Mucosa of rectum (tissue), 2 donors: ENCODE data around the gene ARAP1.

Experiments used
- H3K27ac ChIP-seq, 2 donors: one replicate each; pipeline ENCODE4 v1.7.0; 2013; ENCODE audit warnings: inconsistent platforms in 2 of 2, low read depth in 2 of 2, low read length in 2 of 2
- H3K27me3 ChIP-seq, 2 donors: one replicate each; pipeline ENCODE4 v1.7.0; 2013; ENCODE audit warnings: low read length in 2 of 2; ENCODE audit not compliant: control insufficient read depth in 2 of 2, insufficient read depth in 2 of 2
- H3K36me3 ChIP-seq, 2 donors: one replicate each; pipeline ENCODE4 v1.7.0; 2013; ENCODE audit warnings: low read length in 2 of 2; ENCODE audit not compliant: control insufficient read depth in 2 of 2, insufficient read depth in 2 of 2
- H3K4me1 ChIP-seq, 2 donors: one replicate each; pipeline ENCODE4 v1.7.0; 2013; ENCODE audit warnings: low read length in 2 of 2, mild to moderate bottlenecking in 1 of 2; ENCODE audit not compliant: control insufficient read depth in 2 of 2, insufficient read depth in 2 of 2
- H3K4me3 ChIP-seq, 2 donors: one replicate each; pipeline ENCODE4 v1.7.0; 2013; ENCODE audit warnings: low read length in 2 of 2
- H3K9ac ChIP-seq, 2 donors: one replicate each; pipeline ENCODE4 v1.7.0; 2013; ENCODE audit warnings: low read length in 2 of 2, low read depth in 1 of 2, mild to moderate bottlenecking in 1 of 2
- H3K9me3 ChIP-seq, 2 donors: one replicate each; pipeline ENCODE4 v1.7.0; 2013; ENCODE audit warnings: low read length in 2 of 2; ENCODE audit not compliant: control insufficient read depth in 2 of 2
- donor health status: healthy.
- donor health status: Normal muscosa, but diverticular disease.

The ARAP1 gene

GRCh38 chr11:72742513-72743320, 9.5 kb downstream of the ARAP1 start:
- Histone ChIP-seq H3K4me3 (no peak overlapping the region), H3K27ac (peak overlapping the region in 1 of 2 donors; percentile 39), H3K36me3 (no peaks in the 10 kb centered on the region), H3K27me3 (no peaks in the 10 kb centered on the region), H3K4me1 (peaks cover 26 to 44% of the 10 kb centered on the region in 2 donors), H3K9me3 (no peaks in the 10 kb centered on the region), H3K9ac (no peak overlapping the region)

GRCh38 chr11:72741849-72742512, 10.2 kb downstream of the ARAP1 start:
- H3K36me3 ChIP-seq, result no peaks in the 10 kb centered on the region
- peaks cover 29 to 48% of the 10 kb centered on the region in 2 donors for H3K4me1 ChIP-seq
- H3K27ac ChIP-seq, result peak overlapping the region; percentile 39 to 61
- no peaks in the 10 kb centered on the region for H3K27me3 ChIP-seq
- H3K9me3 ChIP-seq, result no peaks in the 10 kb centered on the region
- peak overlapping the region in 1 of 2 donors; percentile 15 for H3K9ac ChIP-seq
- peak overlapping the region in 1 of 2 donors; percentile 13 for H3K4me3 ChIP-seq

DNA sequence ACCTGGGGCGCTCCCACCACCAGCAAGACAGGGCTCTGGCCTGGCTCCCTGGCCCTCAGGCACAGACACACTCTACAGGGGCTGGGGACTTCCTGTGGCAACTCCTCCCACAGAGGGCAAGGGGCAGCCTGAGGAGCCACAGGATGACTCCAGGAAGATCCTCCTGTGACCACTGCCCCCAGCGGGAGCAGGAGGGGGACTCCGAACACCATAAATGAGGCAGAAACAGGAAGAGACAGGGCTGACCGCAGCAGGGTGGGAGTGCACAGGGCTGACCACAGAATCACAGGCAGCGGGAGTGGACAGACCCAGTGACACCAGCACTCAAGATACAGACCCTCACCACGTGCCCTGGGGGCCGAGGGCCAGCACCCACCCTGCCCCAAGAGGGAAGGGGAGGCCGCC, 10.8 kb downstream of the ARAP1 start:
- Histone ChIP-seq H3K9ac (peak overlapping the region in 1 of 2 donors; percentile 15), H3K4me1 (peaks cover 30 to 49% of the 10 kb centered on the region in 2 donors), H3K36me3 (no peaks in the 10 kb centered on the region), H3K4me3 (no peak overlapping the region), H3K9me3 (no peaks in the 10 kb centered on the region), H3K27me3 (no peaks in the 10 kb centered on the region), H3K27ac (peak overlapping the region; percentile 39 to 61)

DNA sequence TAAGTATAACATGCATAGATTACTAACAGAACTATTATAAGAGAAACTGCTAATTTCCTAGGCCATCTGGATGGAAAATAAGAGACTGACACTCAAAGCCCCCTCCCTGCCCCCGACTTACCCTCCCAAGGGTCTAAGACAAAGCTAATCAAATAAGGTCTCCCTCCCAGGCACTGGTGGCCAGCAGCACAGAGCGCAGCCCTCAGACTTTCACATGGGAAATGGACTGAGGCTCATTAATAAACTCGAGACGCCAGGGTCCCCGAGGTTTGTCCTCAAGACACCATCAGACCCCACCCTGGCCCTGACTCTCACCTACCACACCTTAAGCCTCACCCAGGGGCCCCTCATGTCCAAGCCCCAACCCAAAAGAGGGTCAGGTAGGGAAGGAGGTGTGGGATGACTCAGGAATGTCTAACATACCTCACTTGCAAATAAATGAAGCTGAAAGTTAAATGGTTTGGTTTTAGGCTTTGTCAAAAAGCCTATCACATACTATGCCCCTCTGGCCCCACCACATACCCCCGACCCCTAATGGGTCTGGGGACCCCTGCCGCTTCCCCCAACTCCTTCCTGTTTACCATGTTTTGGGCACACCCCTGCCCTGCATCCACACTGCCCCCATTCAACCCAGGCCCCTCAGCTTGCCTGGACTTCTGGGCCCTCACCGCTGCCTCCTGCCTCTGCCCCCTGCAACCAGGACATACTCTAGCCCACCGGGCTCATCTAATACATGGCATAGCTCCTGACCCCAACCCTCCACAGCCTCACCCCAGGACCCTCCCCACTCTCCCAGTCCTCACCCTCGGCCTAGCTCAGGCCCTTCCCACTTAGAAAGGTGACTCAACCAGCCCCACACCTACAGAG, 11.4 kb downstream of the ARAP1 start:
- no peaks in the 10 kb centered on the region for H3K36me3 ChIP-seq
- H3K9me3 ChIP-seq, result no peaks in the 10 kb centered on the region
- H3K4me1 ChIP-seq, result peaks cover 30 to 49% of the 10 kb centered on the region in 2 donors
- H3K27me3 ChIP-seq, result no peaks in the 10 kb centered on the region
- H3K9ac ChIP-seq, result no peak overlapping the region
- no peak overlapping the region for H3K4me3 ChIP-seq
- peak overlapping the region; percentile 39 to 61 for H3K27ac ChIP-seq

GRCh38 chr11:72740060-72740424, 12.2 kb downstream of the ARAP1 start:
- H3K4me1 ChIP-seq, result peaks cover 30 to 49% of the 10 kb centered on the region in 2 donors
- H3K27ac ChIP-seq, result peak overlapping the region in 1 of 2 donors; percentile 81

GRCh38 chr11:72739240-72740059, 12.8 kb downstream of the ARAP1 start:
- peaks cover 30 to 46% of the 10 kb centered on the region in 2 donors for H3K4me1 ChIP-seq
- no peak overlapping the region for H3K4me3 ChIP-seq
- no peaks in the 10 kb centered on the region for H3K36me3 ChIP-seq
- no peaks in the 10 kb centered on the region for H3K9me3 ChIP-seq
- H3K27ac ChIP-seq, result peak overlapping the region; percentile 9 to 81
- H3K27me3 ChIP-seq, result no peaks in the 10 kb centered on the region
- H3K9ac ChIP-seq, result peak overlapping the region in 1 of 2 donors; percentile 38

More at GRCh38 chr11:72740060-72740424, 12.2 kb downstream of the ARAP1 start:
- Histone ChIP-seq H3K36me3 (no peaks in the 10 kb centered on the region), H3K9me3 (no peaks in the 10 kb centered on the region), H3K9ac (no peak overlapping the region), H3K27me3 (no peaks in the 10 kb centered on the region), H3K4me3 (no peak overlapping the region)

DNA sequence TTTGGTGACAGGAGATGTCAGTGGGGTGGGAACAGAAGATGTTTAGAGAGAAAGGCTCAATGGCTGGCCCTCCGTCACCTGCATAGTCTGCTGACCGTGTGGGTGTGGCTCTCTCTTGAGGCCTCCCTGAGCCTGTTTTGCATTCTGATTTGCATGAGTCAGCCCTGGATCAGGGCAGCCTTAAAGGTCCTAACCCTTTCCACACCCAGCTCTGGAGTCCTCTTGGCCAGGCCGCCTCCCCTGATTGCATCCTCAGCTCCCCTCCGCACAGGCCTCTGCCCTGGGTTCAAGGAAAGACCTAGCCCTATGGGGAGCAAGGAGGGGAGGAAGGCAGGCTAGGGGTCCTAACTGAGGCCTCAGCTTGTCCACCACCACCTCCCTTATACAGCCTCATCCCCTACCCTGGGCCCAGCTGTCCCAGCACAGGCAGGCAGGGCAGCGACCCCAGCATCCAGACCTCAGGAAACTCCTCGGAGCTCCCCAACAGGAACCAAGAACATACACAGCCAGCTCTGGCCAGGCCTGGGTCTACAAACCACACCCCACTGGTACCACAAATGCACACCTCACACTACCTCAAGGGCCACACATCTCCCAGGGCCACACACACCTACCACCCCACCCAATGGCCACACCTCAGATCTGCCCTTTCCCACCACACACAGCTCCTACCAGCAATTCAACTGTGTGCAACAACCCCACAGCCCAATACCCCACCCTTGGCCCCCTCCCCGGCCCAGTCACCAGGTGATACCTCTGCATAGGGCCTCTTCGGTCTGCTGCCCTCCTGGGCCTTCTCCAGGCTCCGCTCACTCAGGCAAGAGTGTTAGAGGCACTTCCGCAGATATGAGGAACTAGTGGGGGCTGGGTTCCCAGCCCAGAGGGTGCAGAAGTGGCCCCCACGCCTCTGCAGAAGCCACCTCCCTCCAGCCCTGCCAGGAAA, 13.7 kb downstream of the ARAP1 start:
- Histone ChIP-seq H3K9ac (peak overlapping the region; percentile 3 to 38), H3K9me3 (no peaks in the 10 kb centered on the region), H3K4me3 (peak overlapping the region; percentile 6 to 50), H3K27me3 (no peaks in the 10 kb centered on the region), H3K4me1 (peaks cover 30 to 43% of the 10 kb centered on the region in 2 donors), H3K27ac (peak overlapping the region; percentile 45 to 81), H3K36me3 (no peaks in the 10 kb centered on the region)

DNA sequence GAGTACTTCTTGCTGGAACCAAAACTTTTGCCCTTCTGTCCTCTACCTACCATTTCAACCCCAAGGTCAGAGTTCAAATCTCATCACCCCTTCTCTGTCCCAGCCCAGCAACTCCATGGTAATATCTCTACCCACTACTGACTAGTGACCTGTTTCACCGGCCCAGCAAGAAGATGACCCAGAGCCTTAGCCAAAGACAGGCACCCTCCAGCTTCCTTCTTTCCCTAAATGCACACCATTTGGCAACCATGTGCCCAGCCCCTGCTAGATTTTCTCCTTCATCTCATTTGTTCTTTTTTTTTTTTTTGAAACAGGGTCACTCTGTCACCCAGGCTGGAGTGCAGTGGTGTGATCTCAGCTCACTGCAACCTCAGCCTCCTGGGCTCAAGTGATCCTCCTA, 14.9 kb downstream of the ARAP1 start:
- no peaks in the 10 kb centered on the region for H3K9me3 ChIP-seq
- H3K9ac ChIP-seq, result no peak overlapping the region
- H3K4me1 ChIP-seq, result peaks cover 23 to 42% of the 10 kb centered on the region in 2 donors
- no peaks in the 10 kb centered on the region for H3K27me3 ChIP-seq
- no peaks in the 10 kb centered on the region for H3K36me3 ChIP-seq
- peak overlapping the region in 1 of 2 donors; percentile 16 for H3K4me3 ChIP-seq
- H3K27ac ChIP-seq, result peak overlapping the region; percentile 2 to 81
